Ascending aorta (tissue), 2 donors: ENCODE data around the gene LTO1. TPM values are rescaled to one million over a fixed set of nuclear protein-coding genes. Genes with fewer than 3 reads are reported as not detected.
A peak's percentile ranks its signal among the peaks of the same experiment; 100 is the strongest.

Experiments
- DNase-seq, 2 donors: peaks; one replicate each; pipeline ENCODE4 v3.0.0-alpha.2; 2019; ENCODE audit warnings: low spot score in 2 of 2
- H3K27ac ChIP-seq, 2 donors: fragments of 200-600 bp; sonication (generic); one replicate each; pipeline ENCODE4 v1.5.1; 2016 to 2017; ENCODE audit warnings: mild to moderate bottlenecking in 1 of 2
- H3K27me3 ChIP-seq: fragments of 200-600 bp; sonication (generic); one replicate; pipeline ENCODE4 v1.5.1; 2017
- H3K36me3 ChIP-seq, 2 donors: fragments of 200-600 bp; sonication (generic); one replicate each; pipeline ENCODE4 v1.5.1; 2016
- H3K4me1 ChIP-seq, 2 donors: fragments of 200-600 bp; sonication (generic); one replicate each; pipeline ENCODE4 v1.5.1; 2016 to 2017; ENCODE audit warnings: mild to moderate bottlenecking in 1 of 2
- H3K4me3 ChIP-seq, 2 donors: fragments of 200-600 bp; sonication (generic); one replicate each; pipeline ENCODE4 v1.5.1; 2016 to 2017; ENCODE audit warnings: mild to moderate bottlenecking in 1 of 2
- H3K9me3 ChIP-seq, 2 donors: fragments of 200-600 bp; sonication (generic); one replicate each; pipeline ENCODE4 v1.5.1; 2016
- intact Hi-C: fragments of 100-400 bp; cut with DNase I; formaldehyde crosslinking; loops from one replicate; pipeline ENCODE4 v1.15.1; 2023
- total RNA-seq: library from RNA; depleted of rRNA; stranded (reverse); fragments of >200 nt; gene quantifications from one replicate; pipeline ENCODE4 v1.1.0, GENCODE V29; 2016
- TF ChIP-seq, protein P1 (sequence below), 3 experiments: fragments of 200-600 bp in 2 of 3; fragments of 450-650 bp in 1 of 3; sonication (generic) in 2 of 3; IDR thresholded peaks; one replicate each; pipeline ENCODE4 v1.5.1; 2016 to 2019; ENCODE audit warnings: antibody characterized with exemption in 3 of 3, mild to moderate bottlenecking in 1 of 3, moderate library complexity in 1 of 3

LTO1 gene
- total RNA-seq, 1 donor from 2014 or later = 10.2 TPM

DNA sequence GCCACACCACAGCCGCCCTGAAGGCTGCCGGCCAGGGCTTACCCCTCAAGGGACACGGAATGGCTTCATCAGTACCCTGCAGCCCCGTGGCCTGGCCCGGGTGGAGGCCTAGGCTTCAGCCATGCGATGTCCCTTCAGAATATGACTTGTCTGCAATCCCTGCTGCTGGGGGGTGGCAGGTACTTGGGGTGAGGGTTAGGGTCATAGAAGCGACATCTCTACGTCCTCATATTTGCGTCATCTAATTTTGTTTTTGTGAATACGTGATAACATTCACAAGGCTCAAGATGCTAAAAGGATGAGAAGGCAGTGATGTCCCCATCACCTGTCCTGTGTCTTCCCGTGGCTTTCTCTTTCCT lies 27.8 kb downstream of the LTO1 start:
- intact Hi-C loops = no loop called here
- H3K27me3 ChIP-seq = no peaks in the 10 kb centered on the region
- no peak overlapping the region for H3K4me3 ChIP-seq
- peaks cover 5 to 16% of the 10 kb centered on the region in 2 donors for H3K4me1 ChIP-seq
- peaks cover 35 to 60% of the 10 kb centered on the region in 2 donors for H3K36me3 ChIP-seq
- DNase-seq = no peak
- TF ChIP-seq, protein P1, sequence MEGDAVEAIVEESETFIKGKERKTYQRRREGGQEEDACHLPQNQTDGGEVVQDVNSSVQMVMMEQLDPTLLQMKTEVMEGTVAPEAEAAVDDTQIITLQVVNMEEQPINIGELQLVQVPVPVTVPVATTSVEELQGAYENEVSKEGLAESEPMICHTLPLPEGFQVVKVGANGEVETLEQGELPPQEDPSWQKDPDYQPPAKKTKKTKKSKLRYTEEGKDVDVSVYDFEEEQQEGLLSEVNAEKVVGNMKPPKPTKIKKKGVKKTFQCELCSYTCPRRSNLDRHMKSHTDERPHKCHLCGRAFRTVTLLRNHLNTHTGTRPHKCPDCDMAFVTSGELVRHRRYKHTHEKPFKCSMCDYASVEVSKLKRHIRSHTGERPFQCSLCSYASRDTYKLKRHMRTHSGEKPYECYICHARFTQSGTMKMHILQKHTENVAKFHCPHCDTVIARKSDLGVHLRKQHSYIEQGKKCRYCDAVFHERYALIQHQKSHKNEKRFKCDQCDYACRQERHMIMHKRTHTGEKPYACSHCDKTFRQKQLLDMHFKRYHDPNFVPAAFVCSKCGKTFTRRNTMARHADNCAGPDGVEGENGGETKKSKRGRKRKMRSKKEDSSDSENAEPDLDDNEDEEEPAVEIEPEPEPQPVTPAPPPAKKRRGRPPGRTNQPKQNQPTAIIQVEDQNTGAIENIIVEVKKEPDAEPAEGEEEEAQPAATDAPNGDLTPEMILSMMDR (IDR thresholded peaks at IDR 0.05) = no peak
- H3K9me3 ChIP-seq = no peaks in the 10 kb centered on the region
- no peak overlapping the region for H3K27ac ChIP-seq

GRCh38 chr11:69646493-69647389 lies 28.4 kb downstream of the LTO1 start:
- H3K36me3 ChIP-seq = peaks cover 31 to 54% of the 10 kb centered on the region in 2 donors
- H3K4me1 ChIP-seq = peaks cover 5 to 16% of the 10 kb centered on the region in 2 donors
- H3K4me3 ChIP-seq = no peak overlapping the region
- H3K9me3 ChIP-seq = no peaks in the 10 kb centered on the region
- DNase-seq = no peak
- intact Hi-C loops = no loop called here
- H3K27me3 ChIP-seq = no peaks in the 10 kb centered on the region
- TF ChIP-seq, protein P1 (IDR thresholded peaks at IDR 0.05) = no peak
- H3K27ac ChIP-seq = peak overlapping the region in 1 of 2 donors; percentile 1

DNA sequence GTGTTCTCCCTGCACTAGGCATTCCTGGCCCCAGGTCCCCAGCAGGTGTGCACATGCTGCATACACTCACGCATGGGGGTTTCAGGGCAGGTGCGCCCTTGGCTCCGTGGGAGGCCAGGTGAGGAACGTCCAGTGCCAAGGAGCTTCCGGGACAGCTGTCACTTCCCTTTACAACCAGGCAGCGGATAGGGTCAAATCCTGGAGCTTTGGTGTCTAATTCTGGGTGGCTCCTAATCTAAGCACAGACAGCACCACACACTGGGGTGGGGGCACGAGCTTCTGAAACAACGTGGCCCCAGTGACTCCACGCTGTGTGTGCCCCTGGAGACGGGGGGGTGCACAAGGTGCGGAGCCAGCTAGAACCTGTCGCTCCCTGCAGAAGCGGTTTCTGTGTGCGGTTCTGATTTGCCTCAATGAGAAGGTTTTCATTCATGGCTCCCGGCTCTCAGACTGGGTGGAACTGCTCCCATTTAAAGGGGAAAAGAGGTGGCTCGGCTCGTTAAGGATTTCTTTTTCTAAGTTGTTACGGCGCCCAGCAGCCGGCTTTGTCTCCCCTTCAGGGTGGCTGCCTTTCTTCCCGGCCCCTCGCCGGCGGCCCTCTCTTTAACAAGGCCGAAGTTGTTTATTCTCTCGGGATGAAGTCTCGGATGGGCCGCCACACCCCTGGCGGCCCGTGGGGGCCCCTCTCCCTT lies 29.2 kb downstream of the LTO1 start:
- Histone ChIP-seq H3K9me3 (no peaks in the 10 kb centered on the region), H3K27ac (no peak overlapping the region), H3K27me3 (no peaks in the 10 kb centered on the region), H3K4me3 (no peak overlapping the region), H3K4me1 (peaks cover 5 to 16% of the 10 kb centered on the region in 2 donors), H3K36me3 (peaks cover 24 to 46% of the 10 kb centered on the region in 2 donors)
- DNase-seq = no peak
- TF ChIP-seq, protein P1 (IDR thresholded peaks at IDR 0.05) = no peak
- intact Hi-C loops = loop anchor here (2.0 kb wide), 1 partner anchor 25 kb away; no protein-coding TSS in a partner anchor

DNA sequence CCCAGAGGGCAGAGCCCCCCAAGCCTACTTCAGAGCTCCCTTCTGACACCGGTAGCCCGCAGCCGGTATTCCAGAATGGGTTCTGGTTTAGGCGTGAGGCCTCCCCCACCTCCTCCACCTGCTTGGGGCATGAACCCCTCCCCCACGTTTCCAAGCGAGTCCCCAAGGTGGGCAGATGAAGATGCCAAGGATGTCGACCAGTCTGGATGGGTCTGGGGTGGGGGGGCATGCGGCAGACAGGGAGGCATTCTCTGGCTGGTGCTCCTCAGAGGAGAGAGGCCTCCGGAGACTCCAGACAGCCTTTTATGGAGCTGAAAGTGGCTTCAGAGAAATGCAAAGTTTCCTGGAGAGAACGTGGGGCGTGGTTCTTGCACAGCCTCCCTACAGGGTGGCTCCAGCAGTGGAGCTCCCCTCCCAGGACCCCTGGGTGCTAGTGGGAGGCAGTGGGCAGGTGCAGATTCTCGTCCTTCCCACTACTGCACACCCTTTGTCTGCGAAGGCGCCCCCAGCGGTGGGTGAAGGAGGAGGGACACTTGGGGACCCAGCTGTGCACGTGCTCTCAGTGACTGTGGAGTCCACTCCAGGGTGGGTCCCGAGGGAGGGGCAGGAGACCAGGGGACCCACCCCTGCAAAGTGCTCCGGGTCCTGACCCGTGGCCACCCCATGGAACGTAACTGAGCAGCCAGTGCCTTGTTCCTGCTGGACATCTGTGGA lies 30.0 kb downstream of the LTO1 start:
- H3K27me3 ChIP-seq = no peaks in the 10 kb centered on the region
- no peak for DNase-seq
- H3K9me3 ChIP-seq = no peaks in the 10 kb centered on the region
- H3K27ac ChIP-seq = peak overlapping the region; percentile 47 to 49
- intact Hi-C loops = loop anchor here (2.0 to 5.0 kb wide), 3 partner anchors 26 to 803 kb away; partner anchors contain the start of gene CPT1A
- no peak overlapping the region for H3K4me3 ChIP-seq
- peaks cover 16 to 39% of the 10 kb centered on the region in 2 donors for H3K36me3 ChIP-seq
- peaks cover 5 to 23% of the 10 kb centered on the region in 2 donors for H3K4me1 ChIP-seq
- TF ChIP-seq, protein P1 (IDR thresholded peaks at IDR 0.05) = no peak
